Measurements from ENCODE around the gene PRRC2B. TPM values are rescaled to one million over a fixed set of nuclear protein-coding genes. Genes with fewer than 3 reads are reported as not detected.

The PRRC2B gene
- total RNA-seq, 2 donors from 2014 or later = 94.7 to 197 TPM

GRCh38 chr9:131524665-131525315, 130.9 kb downstream of the PRRC2B start:
- intact Hi-C loops (cut with DNase I) = no loop called here
- Histone ChIP-seq H3K36me3 (peaks cover 12 to 27% of the 10 kb centered on the region in 2 donors), H3K4me1 (replicated peaks) (peaks cover 1% of the 10 kb centered on the region), H3K27me3 (replicated peaks; ENCODE audit: insufficient read depth) (no peaks in the 10 kb centered on the region), H3K9me3 (no peaks in the 10 kb centered on the region), H3K27ac (no peak overlapping the region), H3K4me3 (no peak overlapping the region)
- TF ChIP-seq, protein P1, sequence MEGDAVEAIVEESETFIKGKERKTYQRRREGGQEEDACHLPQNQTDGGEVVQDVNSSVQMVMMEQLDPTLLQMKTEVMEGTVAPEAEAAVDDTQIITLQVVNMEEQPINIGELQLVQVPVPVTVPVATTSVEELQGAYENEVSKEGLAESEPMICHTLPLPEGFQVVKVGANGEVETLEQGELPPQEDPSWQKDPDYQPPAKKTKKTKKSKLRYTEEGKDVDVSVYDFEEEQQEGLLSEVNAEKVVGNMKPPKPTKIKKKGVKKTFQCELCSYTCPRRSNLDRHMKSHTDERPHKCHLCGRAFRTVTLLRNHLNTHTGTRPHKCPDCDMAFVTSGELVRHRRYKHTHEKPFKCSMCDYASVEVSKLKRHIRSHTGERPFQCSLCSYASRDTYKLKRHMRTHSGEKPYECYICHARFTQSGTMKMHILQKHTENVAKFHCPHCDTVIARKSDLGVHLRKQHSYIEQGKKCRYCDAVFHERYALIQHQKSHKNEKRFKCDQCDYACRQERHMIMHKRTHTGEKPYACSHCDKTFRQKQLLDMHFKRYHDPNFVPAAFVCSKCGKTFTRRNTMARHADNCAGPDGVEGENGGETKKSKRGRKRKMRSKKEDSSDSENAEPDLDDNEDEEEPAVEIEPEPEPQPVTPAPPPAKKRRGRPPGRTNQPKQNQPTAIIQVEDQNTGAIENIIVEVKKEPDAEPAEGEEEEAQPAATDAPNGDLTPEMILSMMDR (IDR thresholded peaks at IDR 0.05) = no peak
- TF ChIP-seq POLR2A (IDR thresholded peaks at IDR 0.05) (no peak), POLR2AphosphoS5 (IDR thresholded peaks at IDR 0.05) (no peak)
- WGBS = 85% methylated on average over 23 of the region's 23 CpGs
- DNase-seq (ENCODE audit: low spot score) = no peak

GRCh38 chr9:131525643-131526565, 132.0 kb downstream of the PRRC2B start:
- H3K36me3 ChIP-seq = peaks cover 5 to 21% of the 10 kb centered on the region in 2 donors
- WGBS = 87% methylated on average over 19 of the region's 19 CpGs

DNA sequence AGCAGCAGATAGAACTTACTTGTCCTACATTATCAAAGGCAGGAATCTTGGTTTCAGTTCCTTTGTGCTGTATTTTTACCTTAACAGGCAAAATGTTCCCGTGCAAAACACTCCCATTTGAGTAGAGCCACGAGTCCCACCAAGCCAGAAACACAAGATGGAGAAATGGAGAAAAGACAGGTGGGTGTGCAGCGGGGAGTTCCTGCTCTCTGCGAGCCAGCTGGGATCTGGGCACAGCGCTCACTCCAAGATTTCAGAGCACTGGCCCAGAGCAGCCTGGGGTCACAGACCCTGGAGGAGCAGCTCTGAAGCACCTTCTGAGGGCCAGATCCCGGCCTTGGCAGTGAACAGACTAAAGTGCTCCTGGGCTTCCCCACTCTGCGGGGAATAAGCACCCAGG, 134.3 kb downstream of the PRRC2B start:
- intact Hi-C loops (cut with DNase I) = no loop called here

More at GRCh38 chr9:131525643-131526565, 132.0 kb downstream of the PRRC2B start:
- H3K27ac ChIP-seq = no peak overlapping the region
- no peak for DNase-seq (ENCODE audit: low spot score)
- H3K9me3 ChIP-seq = no peaks in the 10 kb centered on the region
- H3K27me3 ChIP-seq (replicated peaks; ENCODE audit: insufficient read depth) = no peaks in the 10 kb centered on the region
- intact Hi-C loops (cut with DNase I) = no loop called here
- no peak for TF ChIP-seq POLR2AphosphoS5 (IDR thresholded peaks at IDR 0.05)
- TF ChIP-seq, protein P1 (IDR thresholded peaks at IDR 0.05) = no peak
- TF ChIP-seq POLR2A (IDR thresholded peaks at IDR 0.05) = no peak
- H3K4me1 ChIP-seq (replicated peaks) = peaks cover 6% of the 10 kb centered on the region
- H3K4me3 ChIP-seq = no peak overlapping the region

DNA sequence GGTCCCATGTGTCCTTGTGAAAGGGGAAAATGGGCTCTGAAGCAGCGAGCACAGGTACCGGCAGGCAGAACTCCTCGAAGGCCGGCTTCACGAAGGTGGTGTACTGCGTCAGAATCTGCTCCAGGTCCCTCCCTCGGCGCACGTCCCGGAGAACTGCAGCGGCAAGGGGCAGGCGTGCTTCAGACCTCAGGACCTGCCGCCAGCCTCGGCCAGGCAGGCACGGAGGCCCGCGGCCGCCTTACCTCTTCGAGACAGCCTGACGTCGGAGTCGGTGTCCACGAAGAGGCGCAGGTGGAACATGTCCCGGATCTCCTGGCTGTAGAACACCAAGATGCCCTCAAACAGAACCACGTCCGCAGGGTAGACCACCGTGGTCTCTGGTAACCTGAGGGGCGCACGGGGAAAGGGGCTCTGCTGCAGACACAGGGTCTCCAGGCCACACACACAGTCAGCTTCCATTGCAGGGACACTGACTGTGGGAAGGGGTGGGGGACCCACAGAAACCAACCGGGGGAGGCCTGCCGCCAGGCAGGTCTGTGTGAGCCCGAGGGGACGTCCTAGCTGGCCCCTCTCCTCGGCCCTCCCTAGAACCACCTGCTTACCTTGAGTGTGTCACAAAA, 135.1 kb downstream of the PRRC2B start:
- Histone ChIP-seq H3K4me3 (no peak overlapping the region), H3K27ac (no peak overlapping the region), H3K36me3 (peaks cover 0 to 15% of the 10 kb centered on the region in 2 donors), H3K27me3 (replicated peaks; ENCODE audit: insufficient read depth) (no peaks in the 10 kb centered on the region), H3K4me1 (replicated peaks) (peaks cover 6% of the 10 kb centered on the region), H3K9me3 (no peaks in the 10 kb centered on the region)
- DNase-seq (ENCODE audit: low spot score) = no peak
- TF ChIP-seq, protein P1 (IDR thresholded peaks at IDR 0.05) = no peak
- no peak for TF ChIP-seq POLR2AphosphoS5 (IDR thresholded peaks at IDR 0.05)
- TF ChIP-seq POLR2A (IDR thresholded peaks at IDR 0.05) = no peak
- 92% methylated on average over 35 of the region's 35 CpGs for WGBS
- intact Hi-C loops (cut with DNase I) = no loop called here

More for the DNA sequence above, 134.3 kb downstream of the PRRC2B start:
- 87% methylated on average over 7 of the region's 7 CpGs for WGBS
- Histone ChIP-seq H3K9me3 (no peaks in the 10 kb centered on the region), H3K36me3 (peaks cover 2 to 15% of the 10 kb centered on the region in 2 donors), H3K27ac (no peak overlapping the region), H3K4me3 (no peak overlapping the region), H3K27me3 (replicated peaks; ENCODE audit: insufficient read depth) (no peaks in the 10 kb centered on the region), H3K4me1 (replicated peaks) (peaks cover 6% of the 10 kb centered on the region)
- TF ChIP-seq, protein P1 (IDR thresholded peaks at IDR 0.05) = no peak
- TF ChIP-seq POLR2AphosphoS5 (IDR thresholded peaks at IDR 0.05) = no peak
- no peak for TF ChIP-seq POLR2A (IDR thresholded peaks at IDR 0.05)
- DNase-seq (ENCODE audit: low spot score) = no peak

Measured in prostate gland (tissue), 2 donors.